T47D (cell line): ENCODE results near the gene CHST12.

ENCODE experiments used
- DNase-seq, 2 experiments: peaks; one replicate each; pipeline versions ENCODE4 v3.0.0 to v3.0.0-alpha.2; 2011 to 2012; ENCODE audit warnings: low read depth in 1 of 2, low spot score in 1 of 2
- JUND ChIP-seq: IDR thresholded peaks from 2 replicates; pipeline ENCODE4 v1.6.1; 2012; ENCODE audit warnings: low read depth
- in situ Hi-C: cut with HindIII; loops from 2 replicates; pipeline ENCODE4 v1.10.0; 2016; ENCODE audit warnings: low sequenced_read_pairs, low pct_unique_long_range_greater_than_20kb

Gene CHST12

GRCh38 chr7:2470204-2471021 lies 67.0 kb downstream of the CHST12 start:
- no peak for DNase-seq
- no peak for TF ChIP-seq JUND
- in situ Hi-C loops: no loop called here

GRCh38 chr7:2471022-2471329 lies 67.6 kb downstream of the CHST12 start:
- no peak for TF ChIP-seq JUND
- in situ Hi-C loops: no loop called here
- DNase-seq: no peak

- no peak for TF ChIP-seq JUND
- in situ Hi-C loops: no loop called here
- no peak for DNase-seq
Measured at GRCh38 chr7:2471396-2471795, 68.0 kb downstream of the CHST12 start.

- peak in 1 of 2 experiments; percentile 46 for DNase-seq
- no peak for TF ChIP-seq JUND
- in situ Hi-C loops: no loop called here
Measured at GRCh38 chr7:2472739-2473138, 69.3 kb downstream of the CHST12 start.

- DNase-seq: no peak
- TF ChIP-seq JUND: no peak
- in situ Hi-C loops: no loop called here
Measured at GRCh38 chr7:2473496-2474180, 70.2 kb downstream of the CHST12 start.

GRCh38 chr7:2474224-2474623 lies 70.8 kb downstream of the CHST12 start:
- TF ChIP-seq JUND: no peak
- no peak for DNase-seq
- in situ Hi-C loops: no loop called here

GRCh38 chr7:2474813-2475677 lies 71.6 kb downstream of the CHST12 start:
- no peak for DNase-seq
- in situ Hi-C loops: no loop called here
- no peak for TF ChIP-seq JUND

- in situ Hi-C loops: no loop called here
- no peak for TF ChIP-seq JUND
- no peak for DNase-seq
Measured at GRCh38 chr7:2475678-2476015, 72.2 kb downstream of the CHST12 start.

GRCh38 chr7:2476298-2476697 lies 72.9 kb downstream of the CHST12 start, which contains the start of gene GRIFIN:
Gene GRIFIN, minus strand, starts transcription at chr7:2476398. Its CDS starts 15 bp downstream, at chr7:2476383.
- TF ChIP-seq JUND: no peak
- in situ Hi-C loops: no loop called here

GRCh38 chr7:2476776-2477446 lies 73.5 kb downstream of the CHST12 start:
- in situ Hi-C loops: no loop called here

More at GRCh38 chr7:2476298-2476697, 72.9 kb downstream of the CHST12 start, which contains the start of gene GRIFIN:
- DNase-seq: no peak

GRCh38 chr7:2477447-2478398 lies 74.3 kb downstream of the CHST12 start:
- in situ Hi-C loops: no loop called here
- TF ChIP-seq JUND: no peak
- peak; percentile 78 to 96 for DNase-seq

More at GRCh38 chr7:2476776-2477446, 73.5 kb downstream of the CHST12 start:
- no peak for DNase-seq
- TF ChIP-seq JUND: no peak

GRCh38 chr7:2478399-2478785 lies 75.0 kb downstream of the CHST12 start:
- peak; percentile 63 to 64 for DNase-seq
- no peak for TF ChIP-seq JUND
- in situ Hi-C loops: no loop called here
